Neural cell (in vitro differentiated cells): Measurements from ENCODE around the gene RNF32. TPM values are rescaled to one million over a fixed set of nuclear protein-coding genes. Genes with fewer than 3 reads are reported as not detected.

Experiments used
- H2AFZ ChIP-seq: fragments of 200-600, 300-800 bp; sonication (generic), shearing (Covaris generic); 2 replicates; pipeline ENCODE4 v1.6.0; 2014; ENCODE audit warnings: low read depth, mild to moderate bottlenecking, antibody characterized with exemption, low read length, moderate library complexity
- H3F3A ChIP-seq: fragments of 200-600 bp; shearing (Covaris generic); 2 replicates; pipeline ENCODE4 v1.6.1; 2016; ENCODE audit warnings: mild to moderate bottlenecking, moderate library complexity, mixed read lengths, antibody characterized with exemption, low read length; ENCODE audit not compliant: insufficient read depth, poor library complexity, severe bottlenecking
- H3K27ac ChIP-seq: fragments of 200-600, 300-800 bp; sonication (generic), shearing (Covaris generic); 2 replicates; pipeline ENCODE4 v1.5.1; 2014; ENCODE audit warnings: mild to moderate bottlenecking, low read length, moderate library complexity
- H3K27me3 ChIP-seq: fragments of 300-800, 200-600 bp; sonication (generic), shearing (Covaris generic); 2 replicates; pipeline ENCODE4 v1.6.0; 2014; ENCODE audit warnings: mild to moderate bottlenecking, low read depth, low read length, moderate library complexity; ENCODE audit not compliant: insufficient read depth
- H3K36me3 ChIP-seq: fragments of 300-800, 200-600 bp; sonication (generic), shearing (Covaris generic); 2 replicates; pipeline ENCODE4 v1.5.1; 2014; ENCODE audit warnings: mild to moderate bottlenecking, antibody characterized with exemption, low read length, moderate library complexity; ENCODE audit not compliant: insufficient read depth
- H3K4me2 ChIP-seq: fragments of 300-800, 200-600 bp; sonication (generic), shearing (Covaris generic); 2 replicates; pipeline ENCODE4 v1.6.0; 2014; ENCODE audit warnings: mild to moderate bottlenecking, low read length
- H3K4me3 ChIP-seq: fragments of 300-800, 200-600 bp; sonication (generic), shearing (Covaris generic); 2 replicates; pipeline ENCODE4 v1.5.1; 2014; ENCODE audit warnings: mild to moderate bottlenecking, low read length, moderate library complexity
- H3K79me2 ChIP-seq: fragments of 200-600 bp; shearing (Covaris generic); replicated peaks from 2 replicates; pipeline ENCODE4 v1.6.0; 2014; ENCODE audit warnings: mild to moderate bottlenecking, low read length, moderate library complexity; ENCODE audit not compliant: insufficient read depth
- H3K9ac ChIP-seq: fragments of 300-800, 200-600 bp; sonication (generic), shearing (Covaris generic); 2 replicates; pipeline ENCODE4 v1.6.1; 2016; ENCODE audit warnings: mild to moderate bottlenecking, low read length, mixed read lengths
- H3K9me2 ChIP-seq: fragments of 200-600 bp; shearing (Covaris generic); 2 replicates; pipeline ENCODE4 v1.6.1; 2016; ENCODE audit warnings: mild to moderate bottlenecking, low read length, mixed read lengths; ENCODE audit not compliant: insufficient read depth
- H3K9me3 ChIP-seq: fragments of 200-600, 300-800 bp; sonication (generic), shearing (Covaris generic); 2 replicates; pipeline ENCODE4 v1.6.1; 2016; ENCODE audit warnings: mild to moderate bottlenecking, mixed run types, low read length, moderate library complexity, mixed read lengths
- H4K20me1 ChIP-seq: fragments of 200-600 bp; shearing (Covaris generic); 2 replicates; pipeline ENCODE4 v1.6.1; 2016; ENCODE audit warnings: mild to moderate bottlenecking, mixed run types; ENCODE audit not compliant: insufficient read depth
- EP300 ChIP-seq: fragments of 450-650 bp; conservative IDR thresholded peaks from 2 replicates; pipeline ENCODE4 v1.6.1; 2014; ENCODE audit warnings: antibody characterized with exemption, mild to moderate bottlenecking, moderate library complexity; ENCODE audit not compliant: poor library complexity, severe bottlenecking
- EZH2 ChIP-seq: fragments of 200-600, 300-800 bp; shearing (Covaris generic), sonication (generic); IDR thresholded peaks from 2 replicates; pipeline ENCODE4 v1.6.1; 2014; ENCODE audit warnings: antibody characterized with exemption, low read length, borderline replicate concordance, mild to moderate bottlenecking; ENCODE audit not compliant: insufficient read depth, poor library complexity, severe bottlenecking
- MXI1 ChIP-seq: fragments of 450-650 bp; conservative IDR thresholded peaks from 2 replicates; pipeline ENCODE4 v1.6.1; 2014; ENCODE audit warnings: antibody characterized with exemption, mild to moderate bottlenecking; ENCODE audit not compliant: poor library complexity, severe bottlenecking
- POLR2AphosphoS5 ChIP-seq: IDR thresholded peaks from 2 replicates; pipeline ENCODE4 v1.6.1; 2012
- RAD21 ChIP-seq: fragments of 450-650 bp; conservative IDR thresholded peaks from 2 replicates; pipeline ENCODE4 v1.6.1; 2014; ENCODE audit warnings: antibody characterized with exemption, mild to moderate bottlenecking, moderate library complexity
- SMC3 ChIP-seq: fragments of 450-650 bp; conservative IDR thresholded peaks from 2 replicates; pipeline ENCODE4 v1.6.1; 2014; ENCODE audit warnings: antibody characterized with exemption, mild to moderate bottlenecking, moderate library complexity; ENCODE audit not compliant: poor library complexity
- TAF1 ChIP-seq: IDR thresholded peaks from 2 replicates; pipeline ENCODE4 v1.6.1; 2012; ENCODE audit warnings: low read depth
- polyA plus RNA-seq: library from polyadenylated mRNA; depleted of rRNA; stranded (reverse); fragments of >200 nt; gene quantifications from 2 replicates; pipeline ENCODE4 v1.2.3, GENCODE V29; 2014
- TF ChIP-seq, protein P1 (sequence below): fragments of 450-650 bp; IDR thresholded peaks from 2 replicates; pipeline ENCODE4 v1.5.1; 2014; ENCODE audit warnings: antibody characterized with exemption, mild to moderate bottlenecking, moderate library complexity; ENCODE audit not compliant: poor library complexity, severe bottlenecking
- TF ChIP-seq, protein P2 (sequence below): IDR thresholded peaks from 2 replicates; pipeline ENCODE4 v1.6.1; 2012; ENCODE audit warnings: borderline replicate concordance

The RNF32 gene
- polyA plus RNA-seq, 1 donor from 2014 or later = 2.6 TPM

DNA sequence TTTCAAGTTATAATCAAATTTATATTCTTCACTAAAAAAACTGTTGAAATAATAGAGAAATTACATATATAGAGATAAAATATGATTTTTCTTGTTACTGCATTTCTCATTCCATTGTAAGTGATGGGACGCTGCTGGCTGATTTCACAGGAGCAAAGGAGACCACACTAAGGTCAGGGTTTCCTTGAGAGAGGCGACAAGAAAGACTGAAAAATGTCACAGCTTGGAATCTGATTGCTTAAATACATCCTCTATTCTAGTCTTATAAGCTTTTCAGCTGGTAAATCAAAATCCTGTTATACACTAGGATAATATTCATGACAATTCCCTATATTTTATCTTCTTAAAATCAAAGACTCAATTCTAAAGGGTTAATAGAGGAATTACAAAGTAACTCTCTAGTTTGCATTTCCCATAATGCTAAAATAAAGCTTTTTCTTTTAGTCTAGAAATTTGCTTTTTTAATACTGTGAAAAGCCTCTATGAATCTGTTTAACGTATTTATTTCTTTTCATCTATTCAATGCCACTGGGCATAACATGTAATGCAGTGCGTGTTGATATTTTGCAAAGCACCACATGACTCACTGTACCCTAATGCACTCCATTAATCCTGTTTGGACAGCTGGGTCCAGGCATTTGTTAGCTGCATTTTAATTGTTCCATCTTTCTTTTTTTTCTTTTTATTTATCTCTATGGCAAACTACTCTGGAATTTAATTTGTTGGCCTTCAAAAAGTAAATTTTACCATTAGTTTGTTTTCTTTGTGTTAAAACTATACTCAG, 81.7 kb downstream of the RNF32 start:
- Histone ChIP-seq H3K27me3 (no peaks in the 10 kb centered on the region), H3K9me3 (no peaks in the 10 kb centered on the region), H2AFZ (no peak overlapping the region), H3K79me2 (no peaks in the 10 kb centered on the region), H3K36me3 (no peaks in the 10 kb centered on the region), H3F3A (no peaks in the 10 kb centered on the region), H3K9me2 (no peaks in the 10 kb centered on the region), H3K27ac (no peak overlapping the region), H4K20me1 (no peaks in the 10 kb centered on the region), H3K4me2 (no peak overlapping the region), H3K9ac (no peak overlapping the region), H3K4me3 (no peak overlapping the region)
- TF ChIP-seq EP300 (no peak), SMC3 (no peak), MXI1 (no peak), EZH2 (no peak), TAF1 (no peak), RAD21 (no peak), POLR2AphosphoS5 (no peak)
- TF ChIP-seq, protein P1, sequence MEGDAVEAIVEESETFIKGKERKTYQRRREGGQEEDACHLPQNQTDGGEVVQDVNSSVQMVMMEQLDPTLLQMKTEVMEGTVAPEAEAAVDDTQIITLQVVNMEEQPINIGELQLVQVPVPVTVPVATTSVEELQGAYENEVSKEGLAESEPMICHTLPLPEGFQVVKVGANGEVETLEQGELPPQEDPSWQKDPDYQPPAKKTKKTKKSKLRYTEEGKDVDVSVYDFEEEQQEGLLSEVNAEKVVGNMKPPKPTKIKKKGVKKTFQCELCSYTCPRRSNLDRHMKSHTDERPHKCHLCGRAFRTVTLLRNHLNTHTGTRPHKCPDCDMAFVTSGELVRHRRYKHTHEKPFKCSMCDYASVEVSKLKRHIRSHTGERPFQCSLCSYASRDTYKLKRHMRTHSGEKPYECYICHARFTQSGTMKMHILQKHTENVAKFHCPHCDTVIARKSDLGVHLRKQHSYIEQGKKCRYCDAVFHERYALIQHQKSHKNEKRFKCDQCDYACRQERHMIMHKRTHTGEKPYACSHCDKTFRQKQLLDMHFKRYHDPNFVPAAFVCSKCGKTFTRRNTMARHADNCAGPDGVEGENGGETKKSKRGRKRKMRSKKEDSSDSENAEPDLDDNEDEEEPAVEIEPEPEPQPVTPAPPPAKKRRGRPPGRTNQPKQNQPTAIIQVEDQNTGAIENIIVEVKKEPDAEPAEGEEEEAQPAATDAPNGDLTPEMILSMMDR = no peak
- TF ChIP-seq, protein P2, sequence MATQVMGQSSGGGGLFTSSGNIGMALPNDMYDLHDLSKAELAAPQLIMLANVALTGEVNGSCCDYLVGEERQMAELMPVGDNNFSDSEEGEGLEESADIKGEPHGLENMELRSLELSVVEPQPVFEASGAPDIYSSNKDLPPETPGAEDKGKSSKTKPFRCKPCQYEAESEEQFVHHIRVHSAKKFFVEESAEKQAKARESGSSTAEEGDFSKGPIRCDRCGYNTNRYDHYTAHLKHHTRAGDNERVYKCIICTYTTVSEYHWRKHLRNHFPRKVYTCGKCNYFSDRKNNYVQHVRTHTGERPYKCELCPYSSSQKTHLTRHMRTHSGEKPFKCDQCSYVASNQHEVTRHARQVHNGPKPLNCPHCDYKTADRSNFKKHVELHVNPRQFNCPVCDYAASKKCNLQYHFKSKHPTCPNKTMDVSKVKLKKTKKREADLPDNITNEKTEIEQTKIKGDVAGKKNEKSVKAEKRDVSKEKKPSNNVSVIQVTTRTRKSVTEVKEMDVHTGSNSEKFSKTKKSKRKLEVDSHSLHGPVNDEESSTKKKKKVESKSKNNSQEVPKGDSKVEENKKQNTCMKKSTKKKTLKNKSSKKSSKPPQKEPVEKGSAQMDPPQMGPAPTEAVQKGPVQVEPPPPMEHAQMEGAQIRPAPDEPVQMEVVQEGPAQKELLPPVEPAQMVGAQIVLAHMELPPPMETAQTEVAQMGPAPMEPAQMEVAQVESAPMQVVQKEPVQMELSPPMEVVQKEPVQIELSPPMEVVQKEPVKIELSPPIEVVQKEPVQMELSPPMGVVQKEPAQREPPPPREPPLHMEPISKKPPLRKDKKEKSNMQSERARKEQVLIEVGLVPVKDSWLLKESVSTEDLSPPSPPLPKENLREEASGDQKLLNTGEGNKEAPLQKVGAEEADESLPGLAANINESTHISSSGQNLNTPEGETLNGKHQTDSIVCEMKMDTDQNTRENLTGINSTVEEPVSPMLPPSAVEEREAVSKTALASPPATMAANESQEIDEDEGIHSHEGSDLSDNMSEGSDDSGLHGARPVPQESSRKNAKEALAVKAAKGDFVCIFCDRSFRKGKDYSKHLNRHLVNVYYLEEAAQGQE = no peak

DNA sequence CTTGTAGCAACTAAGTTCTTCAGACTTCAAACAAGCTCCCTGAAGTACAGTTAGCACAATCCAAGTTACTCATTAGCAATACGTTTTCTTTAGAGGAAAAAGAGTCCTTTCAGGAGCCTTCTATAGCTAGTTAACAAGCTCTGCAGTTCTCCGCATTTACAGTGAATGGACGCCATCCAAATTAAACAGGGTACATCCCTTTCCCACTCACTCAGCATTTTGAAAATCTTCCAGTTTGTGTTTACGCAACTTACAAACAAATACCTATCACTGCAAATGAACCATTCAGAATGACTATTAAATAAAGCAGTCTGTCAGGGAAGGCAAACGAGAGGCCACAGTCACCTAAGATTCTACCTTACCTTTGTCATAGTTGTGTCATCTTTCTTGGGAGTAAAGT, 84.5 kb downstream of the RNF32 start:
- no peaks in the 10 kb centered on the region for H3K36me3 ChIP-seq
- H3K27me3 ChIP-seq = no peaks in the 10 kb centered on the region
- no peak overlapping the region for H3K4me2 ChIP-seq
- no peak overlapping the region for H3K9ac ChIP-seq
- no peak overlapping the region for H3K4me3 ChIP-seq
- H3F3A ChIP-seq = no peaks in the 10 kb centered on the region
- H3K9me2 ChIP-seq = no peaks in the 10 kb centered on the region
- H3K27ac ChIP-seq = no peak overlapping the region
- no peaks in the 10 kb centered on the region for H3K9me3 ChIP-seq
- H3K79me2 ChIP-seq = no peaks in the 10 kb centered on the region
- H4K20me1 ChIP-seq = no peaks in the 10 kb centered on the region
- H2AFZ ChIP-seq = no peak overlapping the region
- no peak for TF ChIP-seq RAD21
